ENCODE results near the gene NUDCD2.

DNA sequence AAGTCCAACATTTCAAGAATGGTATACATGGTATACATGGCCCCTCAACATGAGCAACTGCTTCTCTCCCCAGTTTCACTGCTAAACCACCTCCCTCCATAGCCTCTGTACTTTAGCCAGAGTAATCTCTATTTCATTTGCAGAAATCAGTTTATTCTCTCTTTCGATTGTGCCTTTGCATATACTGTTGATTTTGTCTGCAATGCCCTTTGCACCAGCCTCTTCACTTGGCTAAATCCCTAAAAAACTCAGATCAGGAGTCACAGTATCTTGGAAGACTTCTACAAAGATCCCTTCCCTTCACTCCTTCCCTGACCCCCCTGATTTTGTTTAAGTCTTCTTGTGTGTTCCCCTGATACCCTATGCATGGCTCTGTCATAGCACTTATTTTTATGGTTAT is 27.4 kb downstream of the NUDCD2 start:
- TF ChIP-seq POLR2AphosphoS5 (IDR thresholded peaks at IDR 0.05; ENCODE audit: low read depth, low read length) (no peak), POLR2A (IDR thresholded peaks at IDR 0.05; ENCODE audit: low read depth, low read length) (no peak)
